SK-N-MC (cell line): Measurements from ENCODE around the gene PLIN3.

Source experiments
- DNase-seq: peaks from one replicate; pipeline ENCODE4 v3.0.0-alpha.2; 2011; ENCODE audit warnings: low read depth, low spot score
- H3K27ac ChIP-seq: fragments of 200-600 bp; sonication (generic); 2 replicates; pipeline ENCODE4 v1.5.1; 2016; ENCODE audit warnings: mixed run types
- H3K36me3 ChIP-seq: fragments of 200-600 bp; sonication (generic); 2 replicates; pipeline ENCODE4 v1.6.1; 2017; ENCODE audit warnings: antibody characterized with exemption, low read length, mixed read lengths; ENCODE audit not compliant: insufficient read depth
- H3K4me3 ChIP-seq: fragments of 200-600 bp; sonication (generic); 2 replicates; pipeline ENCODE4 v1.5.1; 2016
- H3K9ac ChIP-seq: fragments of 200-600 bp; sonication (generic); 2 replicates; pipeline ENCODE4 v1.8.0; 2017; ENCODE audit warnings: mixed run types, mixed read lengths; ENCODE audit not compliant: insufficient read length
- H3K9me3 ChIP-seq: fragments of 200-600 bp; sonication (generic); 2 replicates; pipeline ENCODE4 v1.6.1; 2017; ENCODE audit warnings: low read depth, mild to moderate bottlenecking, antibody characterized with exemption, low read length, moderate library complexity, mixed read lengths
- EZH2 ChIP-seq: fragments of 200-600 bp; sonication (generic); IDR thresholded peaks from one replicate; pipeline ENCODE4 v1.6.1; 2017; ENCODE audit warnings: antibody characterized with exemption
- FOXP2 ChIP-seq: optimal IDR thresholded peaks from 2 replicates; pipeline ENCODE3; 2011; ENCODE audit warnings: mild to moderate bottlenecking, moderate library complexity; ENCODE audit not compliant: insufficient read depth; ENCODE audit errors: extremely low read length, control extremely low read depth
- POLR2AphosphoS5 ChIP-seq: IDR thresholded peaks from 2 replicates; pipeline ENCODE4 v1.6.1; 2012; ENCODE audit warnings: mild to moderate bottlenecking, low read depth, low read length, borderline replicate concordance

The PLIN3 gene

GRCh38 chr19:4867534-4868285, at the start of gene PLIN3:
TSS of gene PLIN3 (minus strand) at chr19:4867667. CDS start at chr19:4861394, 6,273 bp downstream.
- Histone ChIP-seq H3K36me3 (no peaks in the 10 kb centered on the region), H3K4me3 (peak within 1 kb of the TSS; percentile 83), H3K9me3 (no peaks in the 10 kb centered on the region), H3K27ac (no peak within 1 kb of the TSS), H3K9ac (peak within 1 kb of the TSS; percentile 79)
- no peak for TF ChIP-seq FOXP2
- TF ChIP-seq EZH2 = no peak
- TF ChIP-seq POLR2AphosphoS5 = peak; percentile 51; the same call in 1 of the 2 replicates
- DNase-seq = peak; percentile 52

- Histone ChIP-seq H3K9me3 (no peaks in the 10 kb centered on the region), H3K4me3 (no peak overlapping the region), H3K9ac (no peak overlapping the region), H3K36me3 (peaks cover 86% of the 10 kb centered on the region), H3K27ac (no peak overlapping the region)
- DNase-seq = no peak
- TF ChIP-seq EZH2 = no peak
- no peak; the same call in 1 of the 2 replicates for TF ChIP-seq POLR2AphosphoS5
- TF ChIP-seq FOXP2 = no peak
Measured at GRCh38 chr19:4916292-4917082, 49.0 kb upstream of the PLIN3 start.

GRCh38 chr19:4914736-4915501, 47.5 kb upstream of the PLIN3 start:
- Histone ChIP-seq H3K9ac (no peak overlapping the region), H3K36me3 (peaks cover 84% of the 10 kb centered on the region), H3K27ac (no peak overlapping the region), H3K9me3 (no peaks in the 10 kb centered on the region), H3K4me3 (no peak overlapping the region)
- TF ChIP-seq EZH2 = no peak
- TF ChIP-seq FOXP2 = no peak
- TF ChIP-seq POLR2AphosphoS5 = no peak
- no peak for DNase-seq

GRCh38 chr19:4913996-4914735, 46.7 kb upstream of the PLIN3 start:
- TF ChIP-seq FOXP2 (no peak), EZH2 (no peak), POLR2AphosphoS5 (no peak)
- peaks cover 78% of the 10 kb centered on the region for H3K36me3 ChIP-seq
- H3K27ac ChIP-seq = no peak overlapping the region
- H3K4me3 ChIP-seq = no peak overlapping the region
- no peaks in the 10 kb centered on the region for H3K9me3 ChIP-seq
- no peak overlapping the region for H3K9ac ChIP-seq
- no peak for DNase-seq

GRCh38 chr19:4911786-4912672, 44.6 kb upstream of the PLIN3 start:
- no peaks in the 10 kb centered on the region for H3K9me3 ChIP-seq
- H3K36me3 ChIP-seq = peaks cover 66% of the 10 kb centered on the region
- peak overlapping the region; percentile 30; the same call in 1 of the 2 replicates for H3K27ac ChIP-seq
- H3K4me3 ChIP-seq = peak overlapping the region; percentile 92
- TF ChIP-seq POLR2AphosphoS5 (no peak), EZH2 (no peak), FOXP2 (peak; percentile 79)
- H3K9ac ChIP-seq = peak overlapping the region; percentile 87
- DNase-seq = no peak

- Histone ChIP-seq H3K36me3 (peaks cover 60% of the 10 kb centered on the region), H3K4me3 (peak overlapping the region; percentile 92), H3K9me3 (no peaks in the 10 kb centered on the region), H3K27ac (peak overlapping the region; percentile 30; the same call in 1 of the 2 replicates), H3K9ac (peak overlapping the region; percentile 87)
- TF ChIP-seq FOXP2 (no peak), EZH2 (no peak), POLR2AphosphoS5 (no peak)
- no peak for DNase-seq
Measured at GRCh38 chr19:4911314-4911713, 43.8 kb upstream of the PLIN3 start.
